Mucosa of rectum (tissue), 2 donors: ENCODE data around the gene FNBP1.
"Not testable (repeated sequence)": the region's sequence is repeated elsewhere in the genome, so short reads cannot be mapped to it uniquely, and the experiment has no call there.

Experiments
- H3K27ac ChIP-seq, 2 donors: one replicate each; pipeline ENCODE4 v1.7.0; 2013; ENCODE audit warnings: inconsistent platforms in 2 of 2, low read depth in 2 of 2, low read length in 2 of 2
- H3K27me3 ChIP-seq, 2 donors: one replicate each; pipeline ENCODE4 v1.7.0; 2013; ENCODE audit warnings: low read length in 2 of 2; ENCODE audit not compliant: control insufficient read depth in 2 of 2, insufficient read depth in 2 of 2
- H3K36me3 ChIP-seq, 2 donors: one replicate each; pipeline ENCODE4 v1.7.0; 2013; ENCODE audit warnings: low read length in 2 of 2; ENCODE audit not compliant: control insufficient read depth in 2 of 2, insufficient read depth in 2 of 2
- H3K4me1 ChIP-seq, 2 donors: one replicate each; pipeline ENCODE4 v1.7.0; 2013; ENCODE audit warnings: low read length in 2 of 2, mild to moderate bottlenecking in 1 of 2; ENCODE audit not compliant: control insufficient read depth in 2 of 2, insufficient read depth in 2 of 2
- H3K4me3 ChIP-seq, 2 donors: one replicate each; pipeline ENCODE4 v1.7.0; 2013; ENCODE audit warnings: low read length in 2 of 2
- H3K9ac ChIP-seq, 2 donors: one replicate each; pipeline ENCODE4 v1.7.0; 2013; ENCODE audit warnings: low read length in 2 of 2, low read depth in 1 of 2, mild to moderate bottlenecking in 1 of 2
- H3K9me3 ChIP-seq, 2 donors: one replicate each; pipeline ENCODE4 v1.7.0; 2013; ENCODE audit warnings: low read length in 2 of 2; ENCODE audit not compliant: control insufficient read depth in 2 of 2
- donor health status: healthy.
- donor health status: Normal muscosa, but diverticular disease.

The FNBP1 gene

DNA sequence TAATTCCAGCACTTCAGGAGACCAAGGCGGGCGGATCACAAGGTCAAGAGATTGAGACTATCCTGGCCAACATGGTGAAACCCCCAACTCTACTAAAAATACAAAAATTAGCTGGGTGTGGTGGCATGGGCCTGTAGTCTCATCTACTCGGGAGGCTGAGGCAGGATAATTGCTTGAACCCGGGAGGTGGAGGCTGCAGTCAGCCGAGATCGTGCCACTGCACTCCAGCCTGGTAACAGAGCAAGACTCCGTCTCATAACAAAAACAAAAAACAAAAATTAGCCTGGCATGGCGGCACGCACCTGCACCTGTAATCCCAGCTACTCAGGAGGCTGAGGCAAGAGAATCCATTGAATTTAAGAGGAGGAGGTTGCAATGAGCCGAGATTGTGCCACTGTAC lies 33.4 kb downstream of the FNBP1 start:
- not testable (repeated sequence) for H3K9me3 ChIP-seq, H3K36me3 ChIP-seq, H3K4me1 ChIP-seq, H3K27me3 ChIP-seq, H3K4me3 ChIP-seq, H3K27ac ChIP-seq, H3K9ac ChIP-seq

DNA sequence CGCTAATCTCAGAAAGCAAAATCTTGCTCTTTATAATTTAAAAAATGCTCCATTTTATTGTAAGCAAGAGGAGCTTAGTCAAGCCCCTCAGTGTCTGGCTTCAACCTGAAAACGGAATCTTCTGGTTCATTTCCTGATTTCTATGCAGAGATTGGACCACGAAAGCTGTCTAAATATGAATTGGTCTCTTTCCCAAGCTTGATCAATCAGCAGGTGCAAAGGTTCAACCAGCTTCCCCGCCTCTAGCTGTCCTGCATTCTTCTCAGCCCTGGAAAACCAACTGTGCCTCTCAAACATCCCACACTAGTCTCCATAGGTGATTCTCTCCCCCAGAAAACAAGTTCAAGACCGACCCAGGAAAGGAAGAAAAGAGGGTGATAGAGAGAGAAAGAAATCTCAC lies 34.5 kb downstream of the FNBP1 start:
- H3K9ac ChIP-seq = no peak overlapping the region
- H3K27ac ChIP-seq = peak overlapping the region in 1 of 2 donors; percentile 1
- H3K4me3 ChIP-seq = no peak overlapping the region

DNA sequence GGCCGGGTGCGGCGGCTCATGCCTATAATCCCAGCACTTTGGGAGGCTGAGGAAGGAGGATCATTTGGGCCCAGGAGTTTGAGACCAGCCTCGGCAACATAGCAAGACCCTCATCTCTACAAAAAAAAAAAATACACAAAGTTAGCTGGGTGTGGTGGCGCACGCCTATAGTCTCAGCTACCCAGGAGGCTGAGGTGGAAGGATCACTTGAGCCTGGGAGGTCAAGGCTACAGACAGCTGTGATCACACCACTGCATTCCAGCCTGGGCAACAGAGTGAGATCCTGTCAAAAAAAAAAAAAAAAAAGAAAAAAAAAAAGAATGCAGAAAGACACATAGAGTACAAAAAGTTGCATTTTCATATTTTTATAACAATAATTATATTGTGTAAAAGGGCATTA lies 36.0 kb downstream of the FNBP1 start:
- H3K9ac ChIP-seq, H3K4me1 ChIP-seq, H3K4me3 ChIP-seq, H3K27me3 ChIP-seq, H3K36me3 ChIP-seq, H3K9me3 ChIP-seq: not testable (repeated sequence)
- peak overlapping the region in 1 of 2 donors; percentile 38 for H3K27ac ChIP-seq

More for the DNA sequence above, 34.5 kb downstream of the FNBP1 start:
- peaks cover 0 to 6% of the 10 kb centered on the region in 2 donors for H3K4me1 ChIP-seq
- no peaks in the 10 kb centered on the region for H3K27me3 ChIP-seq
- no peaks in the 10 kb centered on the region for H3K36me3 ChIP-seq
- H3K9me3 ChIP-seq = no peaks in the 10 kb centered on the region

DNA sequence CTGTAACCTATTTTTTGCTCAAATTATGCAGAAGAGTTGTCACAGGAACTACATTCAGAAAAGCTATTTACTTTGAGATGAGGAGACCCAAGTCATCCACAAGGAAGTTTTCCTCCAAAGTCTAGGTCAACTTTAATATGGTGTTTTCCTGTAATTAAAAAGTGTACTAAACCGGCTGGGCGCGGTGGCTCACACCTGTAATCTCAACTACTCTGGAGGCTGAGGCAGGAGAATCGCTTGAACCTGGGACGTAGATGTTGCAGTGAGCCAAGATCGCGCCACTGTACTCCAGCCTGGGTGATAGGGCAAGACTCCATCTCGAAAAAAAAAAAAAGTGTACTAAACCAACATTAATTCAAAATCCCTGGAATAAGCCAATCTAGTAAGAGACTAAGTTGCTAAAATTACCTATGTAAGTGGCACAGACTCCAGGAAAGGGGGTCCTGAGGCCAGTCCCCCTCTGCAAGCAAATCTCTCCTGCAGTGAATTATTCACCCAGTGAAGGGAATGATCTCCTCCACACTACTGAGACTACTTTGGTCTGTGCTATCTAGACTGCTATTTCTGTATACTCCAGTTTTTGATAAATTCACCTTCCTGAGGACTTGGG lies 38.9 kb downstream of the FNBP1 start:
- Histone ChIP-seq H3K27me3 (no peaks in the 10 kb centered on the region), H3K36me3 (no peaks in the 10 kb centered on the region), H3K4me1 (peaks cover 0 to 6% of the 10 kb centered on the region in 2 donors), H3K27ac (peak overlapping the region in 1 of 2 donors; percentile 8), H3K9ac (no peak overlapping the region), H3K4me3 (no peak overlapping the region), H3K9me3 (no peaks in the 10 kb centered on the region)

DNA sequence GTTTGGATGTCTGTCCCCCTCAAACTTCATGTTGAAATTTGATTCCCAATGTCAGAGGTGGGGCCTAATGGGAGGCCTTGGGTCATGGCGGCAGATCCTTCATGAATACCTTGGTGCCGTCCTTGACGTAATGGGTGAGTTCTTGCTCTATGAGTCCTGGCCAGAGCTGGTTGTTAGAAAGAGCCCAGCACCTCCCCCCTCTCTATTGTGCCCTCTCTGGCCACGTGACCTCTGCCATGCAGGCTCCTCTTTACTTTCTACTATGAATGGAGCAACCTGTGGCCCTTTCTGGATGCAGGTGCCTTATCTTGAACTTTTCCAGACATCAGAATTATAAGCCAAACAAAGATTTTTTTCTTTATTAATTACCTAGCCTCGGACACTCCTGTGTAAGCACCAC lies 40.7 kb downstream of the FNBP1 start:
- Histone ChIP-seq H3K27ac (no peak overlapping the region), H3K4me3 (no peak overlapping the region), H3K27me3 (no peaks in the 10 kb centered on the region), H3K9me3 (no peaks in the 10 kb centered on the region), H3K36me3 (no peaks in the 10 kb centered on the region), H3K9ac (no peak overlapping the region), H3K4me1 (peaks cover 0 to 3% of the 10 kb centered on the region in 2 donors)

DNA sequence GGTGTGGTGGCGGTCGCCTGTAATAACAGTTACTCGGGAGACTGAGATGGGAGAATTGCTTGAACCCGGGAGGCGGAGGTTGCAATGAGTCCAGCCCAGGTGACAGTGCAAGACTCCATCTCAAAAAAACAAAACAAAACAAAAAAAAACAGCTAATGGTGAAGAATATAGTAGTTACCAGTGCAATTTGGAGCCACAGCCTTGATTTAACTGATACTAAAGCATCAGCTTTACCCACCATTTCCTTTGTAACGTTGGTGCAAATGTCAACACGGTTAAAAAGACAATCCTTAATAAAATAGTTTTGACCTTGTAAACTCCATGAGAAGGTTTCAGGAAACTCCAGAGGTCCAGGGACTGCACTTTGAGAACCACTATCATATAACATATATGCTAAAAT lies 41.8 kb downstream of the FNBP1 start:
- Histone ChIP-seq H3K27me3 (no peaks in the 10 kb centered on the region), H3K27ac (no peak overlapping the region), H3K9me3 (no peaks in the 10 kb centered on the region), H3K36me3 (no peaks in the 10 kb centered on the region), H3K4me3 (no peak overlapping the region), H3K4me1 (peaks cover 1 to 5% of the 10 kb centered on the region in 2 donors), H3K9ac (no peak overlapping the region)

DNA sequence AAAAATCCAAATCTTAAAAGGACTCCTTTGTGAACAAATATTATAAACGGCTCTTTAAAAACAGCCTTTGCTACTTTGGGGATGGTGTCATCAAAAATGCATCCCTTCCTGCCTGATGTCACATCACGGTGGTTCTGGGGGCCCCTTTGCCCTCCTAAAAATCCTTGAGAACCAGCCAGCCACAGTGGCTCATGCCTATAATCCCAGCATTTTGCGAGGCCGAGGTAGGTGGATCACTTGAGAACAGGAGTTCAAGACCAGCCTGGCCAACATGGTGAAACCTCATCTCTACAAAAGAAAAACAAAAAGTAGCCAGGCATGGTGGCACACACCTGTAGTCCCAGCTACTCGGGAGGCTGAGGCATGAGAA lies 43.9 kb downstream of the FNBP1 start:
- no peak overlapping the region for H3K27ac ChIP-seq

DNA sequence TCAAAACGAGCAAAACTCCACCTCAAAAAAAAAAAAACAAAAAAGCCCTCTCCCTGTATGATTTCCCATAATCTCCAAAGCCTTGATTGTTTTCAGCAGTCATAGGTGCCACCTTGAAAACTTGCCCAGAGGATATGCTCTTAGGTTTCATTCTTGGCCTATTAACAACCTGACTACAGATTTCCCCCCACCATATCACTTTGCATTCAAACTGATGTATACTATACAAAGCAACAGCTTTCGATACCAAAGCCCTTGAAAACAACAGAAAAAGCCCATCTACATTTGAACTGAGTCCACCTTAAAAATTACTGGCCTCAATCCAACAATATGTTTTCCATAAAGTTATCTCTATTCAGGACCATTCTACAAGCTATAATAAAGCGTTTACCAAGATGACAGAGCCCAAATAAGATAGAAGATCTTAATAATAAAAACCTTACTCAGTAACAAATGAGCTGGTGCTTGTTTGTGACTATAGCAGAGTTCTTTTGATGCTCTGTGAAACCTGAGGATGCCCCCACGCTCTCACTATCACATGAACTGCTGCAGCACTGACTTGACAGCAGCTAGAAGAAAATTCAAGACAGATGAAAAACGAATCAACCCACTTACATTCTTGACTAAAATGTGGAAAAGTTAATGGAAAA lies 44.4 kb downstream of the FNBP1 start:
- no peak overlapping the region for H3K27ac ChIP-seq
- no peaks in the 10 kb centered on the region for H3K27me3 ChIP-seq
- H3K9me3 ChIP-seq = no peaks in the 10 kb centered on the region
- H3K36me3 ChIP-seq = peaks cover 4% of the 10 kb centered on the region in 2 donors
- H3K4me1 ChIP-seq = peaks cover 10 to 12% of the 10 kb centered on the region in 2 donors
- H3K9ac ChIP-seq = no peak overlapping the region
- no peak overlapping the region for H3K4me3 ChIP-seq

More for the DNA sequence above, 43.9 kb downstream of the FNBP1 start:
- H3K36me3 ChIP-seq = peaks cover under 1% of the 10 kb centered on the region in 2 donors
- H3K9ac ChIP-seq = no peak overlapping the region
- no peaks in the 10 kb centered on the region for H3K27me3 ChIP-seq
- no peak overlapping the region for H3K4me3 ChIP-seq
- H3K4me1 ChIP-seq = peaks cover 10 to 12% of the 10 kb centered on the region in 2 donors
- no peaks in the 10 kb centered on the region for H3K9me3 ChIP-seq

DNA sequence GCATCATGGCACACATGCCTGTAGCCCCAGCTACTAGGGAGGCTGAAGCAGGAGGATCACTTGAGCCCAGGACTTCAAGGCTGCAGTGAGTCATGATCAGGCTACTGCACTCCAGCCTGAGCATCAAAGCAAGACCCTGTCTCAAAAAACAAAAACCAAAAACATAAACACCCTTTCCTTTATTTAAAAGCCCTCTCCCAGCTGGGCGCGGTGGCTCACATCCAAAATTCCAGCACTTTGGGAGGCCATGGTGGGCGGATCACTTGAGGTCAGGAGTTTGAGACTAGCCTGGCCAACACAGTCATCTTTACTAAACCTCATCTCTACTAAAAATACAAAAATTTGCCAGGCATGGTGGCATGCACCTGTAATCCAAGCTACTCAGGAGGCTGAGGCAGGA lies 45.3 kb downstream of the FNBP1 start:
- not testable (repeated sequence) for H3K27ac ChIP-seq, H3K36me3 ChIP-seq, H3K4me3 ChIP-seq, H3K9ac ChIP-seq, H3K27me3 ChIP-seq, H3K9me3 ChIP-seq
- H3K4me1 ChIP-seq = peaks cover 10 to 12% of the 10 kb centered on the region in 2 donors

DNA sequence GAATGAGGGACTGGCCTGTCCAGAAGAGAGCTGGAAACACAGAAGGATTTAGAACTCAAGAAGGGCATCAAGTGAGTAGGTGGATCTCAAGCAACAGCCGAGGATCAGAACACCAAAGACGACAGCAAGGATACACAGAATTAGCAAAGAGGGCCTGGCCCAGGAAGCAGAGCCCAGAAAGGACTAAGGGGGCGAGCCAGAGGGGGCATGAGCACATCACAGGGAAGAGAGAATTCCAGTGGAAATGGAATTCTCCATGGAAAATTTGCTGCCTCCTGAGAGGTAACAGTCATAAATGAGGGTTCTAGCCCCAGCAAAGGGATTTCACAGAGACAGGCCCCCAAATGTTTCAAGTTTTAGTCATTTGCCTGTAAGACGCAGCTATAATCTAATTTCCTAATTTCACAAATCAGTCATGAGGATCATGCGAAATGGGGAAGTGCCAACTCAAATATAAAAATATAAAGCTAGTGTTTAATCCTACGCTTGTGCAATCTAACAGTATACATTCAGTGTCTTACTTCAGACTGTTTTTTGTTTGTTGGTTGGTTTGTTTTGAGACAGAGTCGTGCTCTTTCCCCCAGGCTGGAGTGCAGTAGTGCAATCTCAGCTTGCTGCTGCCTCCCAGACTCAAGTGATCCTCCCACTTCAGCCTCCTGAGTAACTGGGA lies 46.7 kb downstream of the FNBP1 start:
- Histone ChIP-seq H3K9ac (peak overlapping the region in 1 of 2 donors; percentile 20), H3K9me3 (no peaks in the 10 kb centered on the region), H3K36me3 (peaks cover 4% of the 10 kb centered on the region in 2 donors), H3K4me1 (peaks cover 10 to 12% of the 10 kb centered on the region in 2 donors), H3K27ac (peak overlapping the region; percentile 52 to 61), H3K27me3 (no peaks in the 10 kb centered on the region), H3K4me3 (no peak overlapping the region)
